ENCODE measurements around the gene EDC3. TPM values are rescaled to one million over a fixed set of nuclear protein-coding genes. Genes with fewer than 3 reads are reported as not detected.

EDC3 gene
- total and polyA plus RNA-seq, 9 of the 15 experiments (the other 6 are each of a cell fraction or from before 2014, with no cell fraction given): 11.7 to 63.9 (median 32.8) TPM

DNA sequence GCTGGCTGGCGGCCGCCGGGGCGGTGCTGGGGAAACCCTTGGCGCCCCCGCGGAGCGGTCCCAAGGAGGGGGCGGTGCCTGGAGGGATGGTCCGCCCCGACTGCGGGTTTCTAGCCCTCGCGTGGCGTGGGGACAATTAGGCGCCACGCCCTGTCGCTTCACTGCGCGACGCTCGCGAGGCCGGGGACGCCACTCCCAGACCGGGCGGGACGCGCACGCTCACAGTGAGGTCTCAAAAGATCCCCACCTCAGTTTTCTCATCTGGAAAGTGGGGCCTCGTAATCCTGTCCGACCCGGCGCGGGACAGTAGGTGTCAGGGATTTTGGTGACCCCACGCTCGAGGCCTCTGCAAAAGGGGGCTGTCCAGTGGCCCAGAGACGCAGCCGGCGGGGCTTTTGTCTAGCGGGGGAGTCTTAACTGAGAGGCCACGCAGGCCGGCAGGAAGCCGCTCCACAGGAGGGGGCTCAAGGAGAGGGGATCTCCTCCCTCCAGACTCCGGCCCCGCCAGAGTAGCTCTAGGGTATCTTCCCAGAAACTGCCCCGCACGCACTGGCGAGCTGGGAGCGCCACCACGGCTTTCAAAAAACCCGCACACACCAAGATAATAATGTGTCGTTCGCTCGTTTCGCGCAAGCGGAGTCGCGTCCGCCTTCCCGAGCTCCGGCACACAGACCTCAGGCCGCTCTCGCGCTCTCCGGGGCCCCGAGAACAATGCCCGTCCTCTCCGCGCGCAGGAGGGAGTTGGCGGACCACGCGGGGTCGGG is 80.9 kb downstream of the EDC3 start (continued):
- TF ChIP-seq ZNF134 (CRISPR knock-in tag; conservative IDR thresholded peaks at IDR 0.05) (no peak), PCBP1 (IDR thresholded peaks at IDR 0.05; ENCODE audit: low read depth, low read length, poor library complexity, severe bottlenecking) (peak; percentile 7), ZNF695 (CRISPR knock-in tag; IDR thresholded peaks at IDR 0.05) (no peak), CCAR2 (IDR thresholded peaks at IDR 0.05; ENCODE audit: low read depth, low read length) (no peak), ZEB2 (IDR thresholded peaks at IDR 0.05) (no peak), GATAD2A (IDR thresholded peaks at IDR 0.05) (0 out of 2 replicates have a peak, but pooled peaks have one; percentile 17), ZFP30 (CRISPR knock-in tag; IDR thresholded peaks at IDR 0.05; ENCODE audit: borderline replicate concordance) (no peak), ZNF232 (CRISPR knock-in tag; IDR thresholded peaks at IDR 0.05) (no peak), MAFG (tag; conservative IDR thresholded peaks at IDR 0.05) (no peak), ILK (tag; IDR thresholded peaks at IDR 0.05; ENCODE audit: borderline replicate concordance, low read depth) (no peak), TARDBP (IDR thresholded peaks at IDR 0.05) (peak; percentile 82), JUN (IDR thresholded peaks at IDR 0.05; ENCODE audit: borderline replicate concordance, low read depth, low read length) (no peak), JUN (CRISPR knock-in tag; IDR thresholded peaks at IDR 0.05; ENCODE audit: borderline replicate concordance) (no peak), ZBTB17 (CRISPR knock-in tag; IDR thresholded peaks at IDR 0.05) (no peak), MAZ (CRISPR knock-in tag; conservative IDR thresholded peaks at IDR 0.05 in 1 of 2, IDR thresholded peaks at IDR 0.05 in 1 of 2) (peak; percentile 58 to 86), JUNB (CRISPR knock-in tag; conservative IDR thresholded peaks at IDR 0.05) (no peak), POLR2AphosphoS5 (IDR thresholded peaks at IDR 0.05; ENCODE audit: control insufficient read depth, insufficient read depth, low read depth, low read length) (0 out of 2 replicates have a peak, but pooled peaks have one; percentile 17), COPS2 (conservative IDR thresholded peaks at IDR 0.05) (no peak)
- TF ChIP-seq, protein P1, sequence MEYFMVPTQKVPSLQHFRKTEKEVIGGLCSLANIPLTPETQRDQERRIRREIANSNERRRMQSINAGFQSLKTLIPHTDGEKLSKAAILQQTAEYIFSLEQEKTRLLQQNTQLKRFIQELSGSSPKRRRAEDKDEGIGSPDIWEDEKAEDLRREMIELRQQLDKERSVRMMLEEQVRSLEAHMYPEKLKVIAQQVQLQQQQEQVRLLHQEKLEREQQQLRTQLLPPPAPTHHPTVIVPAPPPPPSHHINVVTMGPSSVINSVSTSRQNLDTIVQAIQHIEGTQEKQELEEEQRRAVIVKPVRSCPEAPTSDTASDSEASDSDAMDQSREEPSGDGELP (CRISPR knock-in tag; IDR thresholded peaks at IDR 0.05; ENCODE audit: borderline replicate concordance): no peak; the same call in 1 of the 2 replicates
- TF ChIP-seq, protein P2, sequence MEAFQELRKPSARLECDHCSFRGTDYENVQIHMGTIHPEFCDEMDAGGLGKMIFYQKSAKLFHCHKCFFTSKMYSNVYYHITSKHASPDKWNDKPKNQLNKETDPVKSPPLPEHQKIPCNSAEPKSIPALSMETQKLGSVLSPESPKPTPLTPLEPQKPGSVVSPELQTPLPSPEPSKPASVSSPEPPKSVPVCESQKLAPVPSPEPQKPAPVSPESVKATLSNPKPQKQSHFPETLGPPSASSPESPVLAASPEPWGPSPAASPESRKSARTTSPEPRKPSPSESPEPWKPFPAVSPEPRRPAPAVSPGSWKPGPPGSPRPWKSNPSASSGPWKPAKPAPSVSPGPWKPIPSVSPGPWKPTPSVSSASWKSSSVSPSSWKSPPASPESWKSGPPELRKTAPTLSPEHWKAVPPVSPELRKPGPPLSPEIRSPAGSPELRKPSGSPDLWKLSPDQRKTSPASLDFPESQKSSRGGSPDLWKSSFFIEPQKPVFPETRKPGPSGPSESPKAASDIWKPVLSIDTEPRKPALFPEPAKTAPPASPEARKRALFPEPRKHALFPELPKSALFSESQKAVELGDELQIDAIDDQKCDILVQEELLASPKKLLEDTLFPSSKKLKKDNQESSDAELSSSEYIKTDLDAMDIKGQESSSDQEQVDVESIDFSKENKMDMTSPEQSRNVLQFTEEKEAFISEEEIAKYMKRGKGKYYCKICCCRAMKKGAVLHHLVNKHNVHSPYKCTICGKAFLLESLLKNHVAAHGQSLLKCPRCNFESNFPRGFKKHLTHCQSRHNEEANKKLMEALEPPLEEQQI (IDR thresholded peaks at IDR 0.05): no peak
- TF ChIP-seq, protein P3, sequence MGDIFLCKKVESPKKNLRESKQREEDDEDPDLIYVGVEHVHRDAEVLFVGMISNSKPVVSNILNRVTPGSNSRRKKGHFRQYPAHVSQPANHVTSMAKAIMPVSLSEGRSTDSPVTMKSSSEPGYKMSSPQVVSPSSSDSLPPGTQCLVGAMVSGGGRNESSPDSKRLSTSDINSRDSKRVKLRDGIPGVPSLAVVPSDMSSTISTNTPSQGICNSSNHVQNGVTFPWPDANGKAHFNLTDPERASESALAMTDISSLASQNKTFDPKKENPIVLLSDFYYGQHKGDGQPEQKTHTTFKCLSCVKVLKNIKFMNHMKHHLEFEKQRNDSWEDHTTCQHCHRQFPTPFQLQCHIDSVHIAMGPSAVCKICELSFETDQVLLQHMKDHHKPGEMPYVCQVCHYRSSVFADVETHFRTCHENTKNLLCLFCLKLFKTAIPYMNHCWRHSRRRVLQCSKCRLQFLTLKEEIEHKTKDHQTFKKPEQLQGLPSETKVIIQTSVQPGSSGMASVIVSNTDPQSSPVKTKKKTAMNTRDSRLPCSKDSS (IDR thresholded peaks at IDR 0.05; ENCODE audit: low read depth, partially characterized antibody): no peak
- TF ChIP-seq, protein P4, sequence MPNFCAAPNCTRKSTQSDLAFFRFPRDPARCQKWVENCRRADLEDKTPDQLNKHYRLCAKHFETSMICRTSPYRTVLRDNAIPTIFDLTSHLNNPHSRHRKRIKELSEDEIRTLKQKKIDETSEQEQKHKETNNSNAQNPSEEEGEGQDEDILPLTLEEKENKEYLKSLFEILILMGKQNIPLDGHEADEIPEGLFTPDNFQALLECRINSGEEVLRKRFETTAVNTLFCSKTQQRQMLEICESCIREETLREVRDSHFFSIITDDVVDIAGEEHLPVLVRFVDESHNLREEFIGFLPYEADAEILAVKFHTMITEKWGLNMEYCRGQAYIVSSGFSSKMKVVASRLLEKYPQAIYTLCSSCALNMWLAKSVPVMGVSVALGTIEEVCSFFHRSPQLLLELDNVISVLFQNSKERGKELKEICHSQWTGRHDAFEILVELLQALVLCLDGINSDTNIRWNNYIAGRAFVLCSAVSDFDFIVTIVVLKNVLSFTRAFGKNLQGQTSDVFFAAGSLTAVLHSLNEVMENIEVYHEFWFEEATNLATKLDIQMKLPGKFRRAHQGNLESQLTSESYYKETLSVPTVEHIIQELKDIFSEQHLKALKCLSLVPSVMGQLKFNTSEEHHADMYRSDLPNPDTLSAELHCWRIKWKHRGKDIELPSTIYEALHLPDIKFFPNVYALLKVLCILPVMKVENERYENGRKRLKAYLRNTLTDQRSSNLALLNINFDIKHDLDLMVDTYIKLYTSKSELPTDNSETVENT (CRISPR knock-in tag; IDR thresholded peaks at IDR 0.05): peak; percentile 63; the same call in 1 of the 2 replicates

Measured in K562 (cell line).